Stimulated activated CD4-positive, alpha-beta T cell treated with anti-CD3 and anti-CD28 coated beads, Interleukin-12 subunit alpha, Interleukin-12 subunit beta, amount 100 ng/mL, for 4 hours (primary cell): ENCODE results near the gene SCFD2.

ENCODE experiments used
- DNase-seq: peaks from one replicate; pipeline ENCODE4 v3.0.0-alpha.2; 2020

The SCFD2 gene

DNA sequence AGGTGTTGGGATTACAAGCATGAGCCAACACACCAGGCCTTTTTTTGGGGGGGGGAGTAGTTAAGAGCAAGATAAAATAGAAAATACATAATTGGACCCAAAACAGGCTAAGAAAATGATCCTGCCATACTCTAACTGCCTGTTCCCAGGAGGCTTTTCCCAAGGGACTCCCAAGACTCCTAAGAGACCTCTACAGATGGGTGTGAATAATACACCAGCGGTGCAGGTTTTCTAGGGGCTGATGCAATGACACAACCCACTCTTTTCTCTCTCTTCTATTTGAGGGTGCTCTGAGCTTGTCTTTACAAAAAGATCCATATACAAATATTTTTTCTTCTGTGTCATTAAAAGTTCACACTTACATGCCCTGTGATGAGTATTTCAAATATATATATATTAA lies 386.8 kb downstream of the SCFD2 start:
- no peak for DNase-seq

DNA sequence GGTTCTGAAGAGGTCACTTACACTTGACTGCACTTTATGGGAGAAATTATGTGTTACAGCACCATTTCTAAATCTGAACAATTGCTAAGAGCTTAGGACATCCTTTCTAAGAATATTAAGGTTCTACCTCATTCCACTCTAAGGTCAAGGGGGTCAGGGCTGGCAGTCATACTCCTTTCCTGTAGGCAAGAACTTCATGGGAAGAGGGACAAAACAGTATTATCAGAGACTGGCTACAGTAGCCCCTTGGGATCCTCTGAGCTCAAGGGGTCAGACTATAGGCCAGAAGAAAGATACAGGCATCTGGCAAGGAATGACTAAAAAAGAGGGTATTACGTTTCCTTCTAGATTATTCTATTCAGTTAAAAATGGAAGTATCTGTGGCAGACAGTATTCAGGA lies 388.6 kb downstream of the SCFD2 start:
- no peak for DNase-seq

DNA sequence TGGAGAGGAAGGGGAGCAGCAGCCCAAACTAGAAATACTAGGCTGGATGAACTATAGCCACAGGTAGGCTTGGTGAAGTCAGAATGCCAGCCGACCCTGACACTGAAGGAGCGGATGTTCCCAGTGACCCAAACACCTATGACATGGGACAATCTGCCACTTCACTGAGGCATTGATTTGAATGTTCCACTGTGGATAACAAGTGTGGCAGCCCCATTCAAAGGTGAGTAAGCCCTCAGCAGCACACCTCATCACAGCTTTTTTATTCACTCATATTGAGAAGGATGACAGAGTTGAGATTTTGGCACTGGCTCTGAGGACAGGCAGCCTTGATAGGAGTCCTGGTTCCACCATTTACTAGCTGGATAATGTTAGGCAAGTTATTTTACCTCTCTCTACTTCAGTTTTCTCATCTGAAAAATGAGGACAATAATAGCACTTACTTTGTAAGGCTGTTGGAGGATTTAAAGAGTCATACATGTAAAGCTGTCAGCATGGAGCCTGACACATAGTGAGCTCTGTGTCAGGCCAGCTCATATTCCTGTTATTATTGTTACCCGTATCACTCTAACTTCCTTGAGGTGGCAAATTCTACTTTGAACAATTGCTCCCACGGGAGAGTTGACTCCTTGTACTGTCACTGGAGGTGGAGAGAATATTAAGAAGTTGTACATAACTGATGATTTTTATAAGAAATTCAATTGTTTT lies 389.2 kb downstream of the SCFD2 start:
- DNase-seq = no peak

DNA sequence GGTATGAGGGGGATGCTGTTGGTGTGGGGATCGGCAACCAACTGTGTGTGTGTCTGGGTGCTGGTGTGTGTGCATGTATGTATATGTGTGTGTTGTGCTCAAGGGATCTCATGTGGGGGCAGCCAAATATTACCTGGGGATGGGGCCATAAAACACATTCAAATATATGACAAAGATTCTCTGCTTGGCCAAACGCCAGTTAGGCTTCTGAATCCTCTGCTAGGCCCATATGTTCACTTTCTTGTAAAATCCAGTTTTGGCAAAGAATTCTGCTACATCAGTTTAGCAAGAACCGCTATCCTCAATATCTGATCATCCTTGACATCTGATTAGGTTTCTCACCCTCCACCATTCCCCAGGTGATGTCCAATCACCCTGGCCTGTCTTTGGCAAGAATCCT lies 397.2 kb downstream of the SCFD2 start:
- DNase-seq = no peak

DNA sequence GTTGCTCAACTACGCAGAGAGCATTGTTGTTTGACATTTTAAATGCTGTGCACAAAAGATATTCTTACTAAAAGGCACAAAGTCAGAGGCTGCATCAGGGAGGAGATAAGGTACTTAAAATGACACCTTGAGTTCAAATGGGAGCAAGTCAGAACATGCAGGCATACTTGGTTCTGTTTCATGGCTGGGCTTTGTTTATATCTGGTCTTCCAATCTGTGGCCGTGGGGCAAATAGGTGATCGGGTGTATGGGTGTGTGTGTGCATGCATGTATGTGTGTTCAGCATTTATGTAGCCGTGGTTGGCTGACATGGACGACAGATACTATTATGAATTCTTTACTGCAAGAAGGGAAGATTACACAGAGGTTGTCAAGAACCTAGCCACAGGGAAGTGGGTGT lies 397.6 kb downstream of the SCFD2 start:
- no peak for DNase-seq

DNA sequence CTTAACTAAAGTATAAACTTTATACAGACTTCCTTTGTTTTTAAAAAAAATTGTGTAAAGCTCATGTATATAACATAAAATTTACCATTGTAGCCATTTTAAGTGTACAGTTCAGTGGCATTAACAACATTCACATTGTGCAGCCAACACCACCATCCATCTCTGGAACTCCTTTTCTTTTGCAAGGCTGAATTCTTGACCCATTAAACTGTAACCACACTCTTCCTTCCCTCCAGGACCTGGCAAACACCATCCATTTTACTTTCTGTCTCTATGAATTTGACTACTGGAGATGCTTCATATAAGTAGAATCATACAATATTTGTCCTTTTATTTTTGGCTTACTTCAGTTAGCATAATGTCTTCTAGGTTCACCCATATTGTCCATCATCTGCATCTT lies 399.1 kb downstream of the SCFD2 start:
- DNase-seq = no peak

DNA sequence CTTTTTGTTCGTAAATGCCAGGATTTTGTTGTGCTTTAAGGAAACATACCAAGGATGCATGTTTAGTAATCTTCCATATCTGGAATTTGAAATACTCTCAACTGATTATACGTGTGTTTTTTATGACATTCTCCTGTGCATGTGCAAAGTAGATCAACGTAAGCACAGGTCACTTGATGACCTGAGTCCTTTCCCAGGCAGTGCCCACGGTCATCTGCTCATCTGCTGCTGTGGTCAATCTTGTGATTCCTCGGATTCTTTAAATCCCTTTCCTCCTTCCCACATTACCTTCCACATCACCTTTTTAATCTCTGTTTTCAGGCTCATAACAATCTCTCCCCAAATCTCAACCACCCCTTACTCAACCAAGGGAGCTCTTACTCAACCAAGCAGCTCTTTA lies 399.7 kb downstream of the SCFD2 start:
- DNase-seq = no peak

DNA sequence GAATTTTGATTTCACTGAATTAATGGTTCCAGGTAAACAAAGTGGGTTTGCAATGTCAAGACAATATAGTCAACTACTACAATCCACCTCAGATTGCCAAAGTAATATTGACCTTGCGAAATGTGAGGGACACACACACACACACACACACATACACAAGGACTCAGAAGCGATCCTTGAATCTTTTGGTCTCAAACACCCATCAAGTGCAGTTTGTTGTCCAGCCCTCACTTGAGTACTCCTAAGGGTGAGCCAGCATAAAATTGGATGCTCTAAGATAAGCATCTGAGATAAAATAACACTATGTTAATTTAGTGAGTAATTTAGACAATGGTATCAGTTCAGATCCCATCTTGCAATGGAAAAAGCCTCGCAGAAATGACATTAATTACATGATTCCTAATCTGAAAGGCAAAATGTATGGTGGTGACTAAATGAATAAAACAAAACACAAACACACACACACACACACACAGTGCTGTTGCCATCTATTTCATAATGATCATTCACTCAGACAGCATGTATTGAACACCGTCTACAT lies 401.2 kb downstream of the SCFD2 start:
- no peak for DNase-seq

DNA sequence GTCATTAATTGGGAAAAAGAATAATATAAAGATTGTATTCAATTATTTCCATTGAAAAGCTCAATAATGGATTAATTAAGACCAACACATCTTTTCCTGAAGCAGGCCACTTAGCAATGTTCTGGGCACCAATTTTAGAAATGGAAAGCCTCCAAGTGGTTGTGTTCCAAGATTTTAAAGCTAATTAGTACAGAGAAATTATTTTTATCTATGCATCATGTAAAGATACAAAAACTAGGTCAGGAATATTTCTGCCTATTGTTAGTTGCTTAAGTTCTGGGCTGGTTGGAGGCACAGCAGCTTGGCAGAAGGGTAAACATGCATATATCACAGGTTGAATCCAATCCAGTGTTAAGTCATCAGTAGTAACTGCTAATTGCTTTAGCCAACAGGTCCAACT lies 401.9 kb downstream of the SCFD2 start:
- DNase-seq = no peak

DNA sequence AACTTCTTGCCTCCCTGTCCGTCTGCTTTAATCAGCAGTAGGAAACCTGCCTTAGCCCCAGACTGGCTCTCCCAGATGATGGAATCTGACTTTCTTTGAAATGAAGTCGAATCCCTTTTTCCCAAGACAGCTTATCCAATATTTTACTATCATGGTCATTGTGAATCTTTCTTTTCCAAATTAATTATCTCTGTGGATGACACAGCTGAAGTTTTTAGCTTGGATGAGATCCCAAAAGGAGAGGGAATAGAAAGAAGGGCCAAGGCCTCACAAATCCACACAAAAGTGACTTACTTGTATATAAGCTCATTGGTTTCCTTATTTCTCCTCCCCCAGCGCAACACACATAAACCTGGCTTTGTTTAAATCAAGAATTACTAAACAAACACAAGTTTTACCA lies 403.1 kb downstream of the SCFD2 start:
- no peak for DNase-seq

DNA sequence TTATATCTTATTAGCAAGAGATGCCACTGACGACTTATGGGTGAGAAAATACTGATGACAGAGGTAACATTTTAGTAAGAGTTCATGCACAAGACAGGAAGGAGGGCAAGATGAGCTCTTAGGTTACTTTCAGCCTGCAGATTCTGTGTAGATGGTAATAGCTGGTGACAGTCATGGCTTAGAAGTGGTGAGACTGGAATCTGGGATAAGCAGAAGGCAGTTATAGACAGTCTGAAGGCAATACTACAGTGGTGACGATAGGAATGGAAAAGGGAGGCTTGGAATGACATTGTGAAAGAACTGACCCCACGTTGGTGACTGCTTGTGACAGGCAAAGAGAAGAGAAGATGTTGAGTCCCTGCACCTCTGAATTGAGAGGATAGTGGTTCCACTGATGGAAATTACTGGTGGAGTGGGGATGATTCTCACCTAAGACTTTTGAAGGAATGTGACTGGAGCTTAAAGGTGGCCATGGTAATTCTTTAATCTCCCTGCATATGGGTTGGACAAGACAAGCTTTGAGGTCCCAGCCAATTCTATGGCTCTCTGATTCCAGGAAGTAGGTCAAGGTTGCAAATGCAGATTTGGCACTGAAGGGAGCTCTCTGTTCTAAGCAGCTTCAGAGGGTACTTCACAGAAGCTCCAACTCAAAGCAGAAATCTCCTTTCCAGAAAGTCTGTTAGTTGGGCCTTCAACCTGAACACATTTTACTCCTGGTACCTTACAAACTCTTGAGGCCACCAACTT lies 404.0 kb downstream of the SCFD2 start:
- DNase-seq = no peak

DNA sequence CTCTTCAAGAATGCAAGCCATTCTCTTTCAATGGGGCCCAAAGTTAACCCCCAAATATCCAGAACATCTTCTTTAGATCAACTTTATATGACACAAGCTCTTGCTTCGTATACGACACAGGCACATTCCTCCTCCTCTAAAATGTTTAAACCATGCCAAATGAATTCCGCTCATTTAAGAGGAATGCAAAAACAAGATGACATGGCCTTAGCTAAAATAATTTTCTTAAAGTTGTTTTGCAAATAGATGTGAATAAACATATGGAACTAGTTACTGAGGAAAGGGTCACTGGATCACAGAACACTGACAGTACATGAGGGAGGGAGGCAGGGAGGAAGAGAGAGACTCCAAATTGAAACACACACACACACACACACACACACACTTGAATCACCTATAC lies 406.3 kb downstream of the SCFD2 start:
- no peak for DNase-seq

DNA sequence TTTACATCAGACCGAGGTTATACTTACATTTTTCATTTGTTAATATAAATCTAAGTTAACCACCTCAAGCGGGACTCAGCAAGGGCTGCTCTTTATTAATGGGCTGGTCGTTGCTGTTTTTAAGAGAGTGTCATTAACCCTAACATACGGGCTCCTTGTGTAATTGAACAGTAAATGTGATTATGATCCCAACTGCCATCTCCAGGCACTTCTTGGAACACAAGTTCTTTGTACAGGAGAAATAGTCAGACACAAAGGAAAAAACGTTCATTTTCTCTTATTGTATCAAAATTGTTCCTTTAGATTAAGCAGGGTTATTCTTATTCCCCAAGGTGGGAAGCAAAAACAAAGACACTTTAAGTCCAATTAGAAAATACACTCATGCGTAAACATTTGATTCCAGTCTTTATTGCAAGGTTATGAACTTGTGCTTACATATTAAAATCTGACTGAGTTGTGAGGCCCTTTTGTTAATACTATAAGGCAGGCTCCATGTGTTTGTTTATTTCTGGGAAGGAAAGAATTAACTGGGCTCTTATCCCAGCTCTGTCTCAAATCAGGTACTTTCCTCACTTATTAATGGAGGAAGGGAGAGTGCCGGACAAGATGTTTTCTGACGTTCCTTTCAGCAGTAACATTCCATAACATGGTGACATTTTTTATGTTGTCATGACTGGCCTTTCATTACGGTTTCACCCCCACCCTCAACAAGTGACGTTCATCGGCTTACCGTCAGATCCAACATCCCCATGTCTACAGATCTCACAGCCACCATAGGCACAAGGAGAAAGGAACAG lies 407.8 kb downstream of the SCFD2 start:
- no peak for DNase-seq

DNA sequence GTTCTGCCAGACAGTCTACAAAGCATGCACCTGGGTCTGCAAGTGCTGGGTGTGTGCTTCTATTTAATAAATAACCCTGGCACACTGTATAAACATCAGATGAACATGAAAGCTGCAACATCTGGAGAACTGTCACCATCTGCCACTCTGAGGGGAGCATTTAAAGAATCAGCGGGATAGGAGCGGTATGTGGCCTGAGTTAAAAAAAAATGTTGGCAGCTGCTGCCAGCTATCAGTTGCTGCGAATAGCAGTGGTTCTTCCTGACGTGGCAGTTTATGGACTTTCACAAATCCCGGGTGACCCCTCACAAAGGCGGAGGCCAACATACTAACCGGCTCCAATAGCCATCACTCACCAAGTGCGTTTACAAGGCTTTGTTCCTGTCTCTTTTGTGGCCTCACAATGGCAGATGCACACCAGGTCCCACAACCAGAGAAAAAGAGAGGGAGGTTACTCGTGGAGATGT lies 408.6 kb downstream of the SCFD2 start:
- DNase-seq = no peak

DNA sequence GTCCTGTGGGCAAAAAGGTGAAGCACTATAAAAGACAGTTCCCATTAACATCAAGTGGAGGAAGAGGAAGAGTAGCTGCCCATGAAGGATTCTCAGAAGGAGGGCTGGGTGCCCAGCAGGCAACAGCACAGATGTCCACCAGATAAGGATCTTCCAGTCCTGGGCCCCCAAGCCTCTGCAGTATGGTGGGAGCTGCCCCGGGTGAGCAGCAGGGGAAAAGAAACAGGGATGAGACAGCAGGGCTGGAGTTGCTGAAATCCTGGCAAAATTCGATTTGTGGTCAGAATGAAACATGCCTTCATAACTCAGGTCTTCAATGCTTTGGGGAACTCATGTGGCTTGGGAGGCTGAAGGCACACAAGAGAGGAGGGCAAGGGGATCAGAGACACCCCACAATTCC lies 409.2 kb downstream of the SCFD2 start:
- DNase-seq = no peak

DNA sequence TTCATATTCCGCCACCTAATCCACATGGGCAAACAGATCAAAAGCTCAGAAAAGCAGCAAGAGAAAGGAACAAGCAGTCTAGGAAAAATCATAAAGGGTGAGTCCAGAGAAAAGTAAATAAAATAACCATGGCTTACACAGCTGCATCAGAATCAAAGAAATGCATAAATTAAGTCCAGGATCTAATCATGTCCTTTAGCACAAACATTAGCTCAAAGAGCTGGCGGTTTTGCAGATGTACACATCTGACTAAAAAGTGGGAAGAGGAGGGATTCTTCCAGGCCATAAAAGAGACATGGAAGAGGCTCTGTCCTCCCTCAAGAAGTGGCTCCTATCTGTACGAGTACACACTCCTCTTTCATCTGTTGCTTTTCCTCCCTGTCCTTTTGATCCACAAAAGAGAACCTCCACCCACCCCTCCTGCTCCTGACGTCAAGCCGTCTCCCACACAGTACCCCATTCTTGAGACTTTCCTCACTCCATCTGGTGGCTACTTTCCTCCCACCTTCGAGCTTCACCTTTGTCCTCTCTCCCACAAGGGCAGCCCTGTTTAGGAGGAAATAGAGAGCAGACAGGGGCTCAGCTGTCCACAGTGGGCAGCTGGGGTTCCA lies 411.2 kb downstream of the SCFD2 start:
- DNase-seq = no peak

DNA sequence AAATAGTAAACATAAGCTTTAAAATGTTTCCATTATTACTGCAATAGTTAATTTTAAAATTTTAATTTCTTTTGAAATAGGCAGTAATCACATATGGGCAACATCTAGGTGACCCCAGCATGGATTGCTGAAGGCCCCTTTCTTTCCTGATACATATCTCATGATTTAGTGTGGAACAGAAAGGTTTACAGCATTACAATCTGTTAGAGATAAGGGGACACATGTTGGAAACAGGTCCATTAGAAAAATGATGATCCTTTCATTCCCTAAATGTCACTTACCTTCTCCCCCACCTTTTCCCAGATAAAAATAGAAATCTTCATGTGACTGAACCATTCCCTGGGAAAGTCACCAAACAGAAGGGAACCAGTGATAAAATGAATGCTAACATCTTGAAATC lies 413.3 kb downstream of the SCFD2 start:
- no peak for DNase-seq

DNA sequence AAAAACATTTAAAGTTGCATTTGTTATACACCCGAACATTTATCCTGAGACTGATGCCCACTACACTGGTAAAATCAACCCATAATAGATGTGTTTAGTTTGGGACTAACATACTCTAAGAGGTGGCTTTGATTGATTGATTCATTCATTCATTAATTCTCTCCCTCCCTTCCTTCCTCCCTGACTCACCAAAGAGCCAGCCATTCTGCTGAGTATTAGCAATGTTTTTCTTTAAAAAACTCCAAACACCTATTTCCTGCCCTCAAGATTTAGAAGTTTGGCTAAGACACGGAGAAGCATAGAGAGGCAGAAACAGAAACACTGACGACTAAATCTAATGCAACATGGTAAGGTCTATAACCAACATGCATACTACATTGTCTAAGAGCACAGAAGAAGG lies 414.8 kb downstream of the SCFD2 start:
- no peak for DNase-seq

DNA sequence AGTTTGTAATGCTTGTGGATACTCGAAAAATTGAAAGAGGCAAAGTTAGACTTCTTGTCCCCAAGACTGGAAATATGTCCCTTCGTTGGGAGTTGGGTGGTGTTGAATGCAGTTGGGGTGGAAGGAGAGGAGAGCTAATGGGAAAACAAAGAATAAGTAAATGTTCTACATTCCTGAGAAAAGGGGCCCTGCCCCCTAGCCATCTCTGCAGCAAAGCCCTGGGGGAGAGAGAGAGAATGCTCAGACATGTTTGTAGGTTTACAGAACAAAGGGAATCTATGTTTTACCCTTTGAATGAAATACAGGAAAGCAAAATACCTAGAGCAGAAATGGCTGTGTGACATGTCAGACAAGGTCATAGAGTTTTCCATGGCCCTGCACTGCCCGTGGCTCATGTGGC lies 415.6 kb downstream of the SCFD2 start:
- no peak for DNase-seq

DNA sequence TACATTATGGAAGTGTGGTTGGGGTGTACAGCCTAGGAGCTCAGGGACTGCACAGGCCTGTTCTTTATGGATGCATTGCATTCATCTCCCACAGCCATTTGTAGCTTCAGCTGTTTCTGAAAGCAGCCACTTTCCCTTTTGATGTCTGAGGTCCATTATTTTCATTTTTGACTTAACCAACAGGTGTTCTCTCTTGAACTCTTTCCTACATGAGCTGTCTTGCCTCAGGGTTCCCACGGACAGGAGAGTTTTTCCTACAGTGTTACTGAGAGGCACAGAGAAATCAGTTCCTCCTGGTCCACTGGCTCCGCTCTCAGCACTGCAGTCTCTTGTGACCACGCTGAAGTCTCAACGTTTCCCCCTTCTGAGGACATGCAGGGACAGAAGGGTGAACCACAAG lies 416.5 kb downstream of the SCFD2 start:
- DNase-seq = no peak

DNA sequence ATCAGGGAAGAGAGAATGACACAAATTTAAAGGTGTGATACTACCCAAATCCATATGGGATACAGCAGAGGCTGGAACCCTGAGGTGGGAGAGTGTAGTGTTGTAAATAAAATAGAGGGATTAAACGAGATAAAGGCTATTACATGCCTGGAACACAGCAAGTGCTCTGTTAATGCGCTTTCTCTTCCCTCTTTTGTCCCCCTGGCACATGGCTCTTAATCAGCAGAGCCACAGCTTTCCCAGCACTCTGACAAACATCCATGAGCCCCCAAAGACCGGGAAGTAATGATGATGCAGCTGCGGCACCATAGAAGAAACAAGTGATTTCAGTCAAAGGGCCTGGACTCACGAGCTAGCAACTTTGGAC lies 417.8 kb downstream of the SCFD2 start:
- no peak for DNase-seq

DNA sequence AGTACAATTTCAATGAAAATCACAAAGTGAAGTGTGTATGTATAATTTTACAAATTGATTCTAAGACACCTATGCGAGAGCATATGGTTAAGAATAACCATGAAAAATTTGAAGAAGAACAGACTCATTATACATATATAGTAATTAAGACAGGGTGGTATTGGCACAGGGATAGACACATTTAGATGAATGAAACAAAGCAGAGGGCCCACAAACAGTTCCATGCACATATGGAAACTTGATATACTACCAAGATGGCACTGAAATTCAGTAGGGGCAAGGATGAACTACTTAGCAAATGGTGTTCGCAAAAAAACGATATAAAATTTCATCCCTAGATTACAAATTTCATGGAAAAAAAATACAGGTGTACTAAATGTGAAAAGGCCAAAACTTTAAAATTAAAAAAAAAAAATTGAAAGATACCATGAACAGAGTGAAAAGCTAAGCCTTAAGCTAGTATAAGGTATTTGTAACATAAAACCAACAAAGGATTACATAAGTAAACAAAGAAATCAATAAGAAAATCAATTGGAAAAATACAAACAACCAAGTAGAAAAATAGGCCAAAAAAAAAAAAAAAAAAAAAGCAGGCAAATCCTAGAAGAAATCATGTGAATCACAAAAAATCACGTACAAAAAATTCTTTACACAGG lies 418.3 kb downstream of the SCFD2 start:
- no peak for DNase-seq

DNA sequence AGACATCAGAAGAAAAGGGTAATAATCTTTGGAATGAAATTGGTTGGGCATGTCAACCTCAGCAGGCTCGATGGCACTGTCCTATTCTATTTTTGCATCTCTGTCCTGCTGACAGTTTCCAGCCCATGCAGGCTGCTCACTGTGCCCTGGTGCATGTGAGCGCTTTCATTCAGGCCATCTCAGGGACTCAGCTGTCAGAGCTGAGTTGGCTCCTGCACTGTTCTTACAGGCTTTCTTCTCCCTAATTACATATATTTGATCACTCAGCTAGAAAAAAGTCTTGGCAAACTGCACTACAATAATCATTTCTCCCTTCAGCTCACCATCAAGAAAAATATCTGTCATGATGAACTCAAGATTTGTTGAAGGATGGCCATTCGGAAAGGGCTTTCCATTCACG lies 419.0 kb downstream of the SCFD2 start:
- no peak for DNase-seq
